ACHN (cell line): Measurements from ENCODE around the gene ZNF71.

Experiments used
- DNase-seq: peaks from one replicate; pipeline ENCODE4 v3.0.0-alpha.2; 2015
- in situ Hi-C: cut with HindIII; loops from 2 replicates; pipeline ENCODE4 v1.10.0; 2017; ENCODE audit warnings: low sequenced_read_pairs, low pct_ligation_motif_present, low pct_unique_long_range_greater_than_20kb

ZNF71 gene

DNA sequence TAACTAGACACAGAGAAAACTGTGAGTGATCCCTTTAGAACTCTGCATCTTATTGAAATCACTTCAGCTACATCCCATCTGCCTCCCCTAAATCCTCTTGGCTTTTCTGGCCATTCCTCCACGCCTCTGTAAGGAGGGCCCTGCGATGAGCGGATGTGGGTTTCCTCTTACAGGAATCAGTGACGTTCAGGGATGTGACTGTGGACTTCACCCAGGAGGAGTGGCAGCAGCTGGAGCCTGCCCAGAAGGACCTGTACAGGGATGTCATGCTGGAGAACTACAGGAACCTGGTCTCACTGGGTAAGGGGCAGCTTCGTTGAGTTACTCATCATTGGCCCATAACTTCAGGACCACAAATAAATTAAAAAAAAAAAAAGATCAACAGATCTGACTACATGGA is 18.5 kb downstream of the ZNF71 start:
- in situ Hi-C loops: no loop called here
- DNase-seq: no peak

DNA sequence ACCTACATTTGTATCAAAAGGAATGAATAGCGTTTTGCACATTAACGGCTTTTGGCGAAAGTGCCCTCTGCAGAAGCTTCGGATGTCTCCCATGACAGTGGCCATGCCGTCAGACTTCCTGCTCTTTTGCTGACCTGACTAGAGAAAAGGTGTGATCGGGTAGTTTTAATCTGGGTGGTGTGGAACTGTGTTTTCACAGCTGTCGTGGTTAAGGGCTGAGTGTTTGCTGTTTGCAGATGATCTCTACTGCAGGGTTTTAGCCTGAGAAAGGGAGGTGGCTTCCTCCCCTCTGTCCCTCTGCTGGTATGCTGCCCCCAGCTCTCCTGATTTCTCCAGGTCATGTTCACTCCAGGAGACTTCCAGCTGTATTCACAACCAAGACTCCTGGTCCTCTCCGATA is 22.4 kb downstream of the ZNF71 start:
- in situ Hi-C loops: no loop called here
- DNase-seq: no peak

GRCh38 chr19:56619121-56619520 is 24.0 kb downstream of the ZNF71 start:
- DNase-seq: no peak
- in situ Hi-C loops: no loop called here

- in situ Hi-C loops: no loop called here
- no peak for DNase-seq
These were observed 27.3 kb downstream of the ZNF71 start for GRCh38 chr19:56622374-56622773.

- in situ Hi-C loops: no loop called here
- no peak for DNase-seq
These were observed 27.9 kb downstream of the ZNF71 start for GRCh38 chr19:56623006-56623405.

- in situ Hi-C loops: no loop called here
- no peak for DNase-seq
These were observed 30.6 kb downstream of the ZNF71 start for GRCh38 chr19:56625708-56626107.

DNA sequence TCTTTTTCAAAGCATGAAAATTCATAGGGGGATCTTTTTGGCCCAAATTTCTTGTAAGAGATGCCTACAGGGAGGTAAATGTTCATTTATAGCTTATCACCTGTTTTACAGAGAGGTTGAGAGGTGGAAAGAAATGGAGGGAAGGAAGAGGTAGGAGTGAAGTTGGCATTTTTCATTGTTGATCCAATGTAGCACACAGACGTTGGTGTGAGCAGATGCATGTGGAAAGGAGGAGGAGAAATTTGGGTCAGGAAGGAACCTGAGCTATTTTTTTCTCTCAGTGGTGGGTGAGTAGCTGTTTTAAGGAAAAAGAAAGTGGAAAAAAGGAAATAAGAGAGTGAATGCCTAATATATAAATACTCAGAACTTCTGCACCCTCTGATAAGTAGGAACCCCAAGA is 37.9 kb downstream of the ZNF71 start:
- in situ Hi-C loops: no loop called here

DNA sequence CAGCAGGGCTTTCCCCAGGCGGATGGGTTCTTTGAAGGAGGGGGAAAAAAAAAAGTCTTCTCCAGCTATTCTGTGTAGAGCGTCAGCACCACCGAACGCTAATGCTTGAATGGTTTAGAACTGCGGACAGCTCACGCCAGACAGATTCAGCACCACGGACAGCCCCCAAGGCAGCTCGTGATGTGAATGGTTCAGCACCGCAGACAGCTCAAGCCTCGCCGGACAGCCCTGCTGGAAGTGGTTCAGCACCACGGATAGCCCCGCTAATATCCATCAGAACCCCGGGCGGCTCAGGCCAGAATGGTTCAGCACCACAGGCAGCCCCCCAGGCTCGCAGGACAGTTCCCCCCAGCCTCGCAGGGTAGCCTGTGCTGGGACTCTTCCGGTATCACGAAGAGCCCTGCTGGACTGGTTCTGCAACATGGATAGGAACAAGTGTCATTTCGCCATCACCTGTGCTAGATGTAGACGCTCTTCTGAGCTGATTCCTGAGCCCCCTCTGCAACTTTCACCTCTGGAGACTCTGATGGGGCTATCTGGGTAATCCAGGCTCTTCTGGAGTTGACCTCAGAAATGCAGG is 43.0 kb downstream of the ZNF71 start:
- DNase-seq: peak; percentile 70
- in situ Hi-C loops: no loop called here

More for the DNA sequence above, 37.9 kb downstream of the ZNF71 start:
- DNase-seq: no peak

DNA sequence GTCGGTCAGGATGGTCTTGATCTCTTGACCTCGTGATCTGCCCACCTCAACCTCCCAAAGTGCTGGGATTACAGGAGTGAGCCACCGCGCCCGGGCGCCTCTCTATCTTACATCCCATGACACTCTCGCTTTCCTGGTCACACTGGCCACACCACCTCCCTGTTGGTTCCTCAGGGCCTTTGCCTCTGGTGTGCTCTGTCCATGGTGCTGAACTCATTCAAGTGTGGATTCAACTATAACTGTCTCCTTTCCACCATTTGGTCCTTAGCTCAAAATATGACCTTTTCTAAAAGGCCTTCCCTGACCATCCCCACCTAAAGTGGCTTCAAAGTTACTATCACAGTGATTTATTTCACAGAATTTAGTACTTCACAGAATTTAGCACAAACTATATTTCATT is 44.1 kb downstream of the ZNF71 start:
- in situ Hi-C loops: no loop called here
- DNase-seq: peak; percentile 12

DNA sequence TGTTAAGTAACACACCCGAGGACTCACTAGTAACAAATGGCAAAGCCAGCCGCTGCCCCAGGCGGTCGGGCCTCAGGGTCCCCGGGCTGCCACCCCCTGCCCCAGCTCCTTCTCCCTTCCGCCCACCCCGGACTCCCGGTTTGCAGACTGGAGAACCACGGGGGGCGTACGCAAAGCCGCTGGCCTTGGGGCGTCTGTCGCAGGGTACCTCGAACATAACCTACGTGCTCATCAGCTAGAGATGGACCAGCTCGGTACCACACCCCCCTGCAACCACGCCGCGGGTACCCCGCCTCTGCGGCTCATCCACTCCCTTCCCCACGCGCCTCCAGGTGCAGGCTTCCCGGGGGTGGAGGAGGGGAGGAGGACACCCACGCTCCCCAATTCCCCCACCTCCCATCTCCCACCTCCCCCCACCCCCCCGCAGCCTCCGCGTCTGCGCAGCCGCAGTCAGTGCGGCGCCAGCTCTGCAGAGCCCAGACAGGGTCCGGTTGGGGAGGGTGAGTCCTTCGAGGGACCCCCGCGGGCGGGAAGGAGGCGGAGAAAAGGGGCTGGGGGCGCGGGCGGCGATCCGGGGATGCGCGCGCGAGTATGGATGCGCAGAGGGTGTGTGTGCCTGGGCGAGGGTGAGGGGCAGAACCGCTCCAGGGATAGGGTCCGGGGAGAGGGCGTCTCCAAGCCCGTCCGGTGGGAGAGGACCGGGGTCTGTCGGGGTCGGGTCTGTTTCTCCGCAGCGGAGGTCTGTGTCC is 47.8 kb downstream of the ZNF71 start, which contains the start of gene SMIM17:
SMIM17 (plus strand) TSS at position 449 of the 749 bp plus-strand sequence. CDS start 2,509 bp downstream, outside the sequence.
- DNase-seq: no peak
- in situ Hi-C loops: no loop called here

DNA sequence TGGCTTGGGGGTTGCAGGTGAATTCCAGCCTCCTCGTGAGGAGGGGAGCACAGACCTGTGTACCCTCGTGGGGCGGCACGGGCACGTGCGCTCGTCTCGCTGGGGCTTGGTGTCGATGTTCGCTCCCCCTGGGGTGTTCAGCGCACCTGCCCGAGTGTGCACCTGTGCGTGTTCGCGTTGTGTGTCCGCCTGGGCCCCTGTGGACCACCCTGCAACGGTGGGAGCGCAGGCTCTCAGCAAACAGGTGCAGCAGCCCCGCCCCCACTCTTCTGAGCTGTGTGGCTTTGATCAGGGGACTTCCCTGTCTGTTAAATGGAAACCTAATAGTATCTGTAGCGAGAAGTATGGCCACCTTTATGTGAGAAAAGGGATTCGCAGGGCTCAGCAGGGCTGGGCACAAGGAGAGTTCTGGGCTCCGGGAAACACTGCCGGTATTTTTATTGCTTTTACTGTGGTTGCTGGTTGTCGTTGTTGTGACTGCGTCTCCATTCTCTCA is 48.4 kb downstream of the ZNF71 start:
- no peak for DNase-seq
- in situ Hi-C loops: no loop called here

DNA sequence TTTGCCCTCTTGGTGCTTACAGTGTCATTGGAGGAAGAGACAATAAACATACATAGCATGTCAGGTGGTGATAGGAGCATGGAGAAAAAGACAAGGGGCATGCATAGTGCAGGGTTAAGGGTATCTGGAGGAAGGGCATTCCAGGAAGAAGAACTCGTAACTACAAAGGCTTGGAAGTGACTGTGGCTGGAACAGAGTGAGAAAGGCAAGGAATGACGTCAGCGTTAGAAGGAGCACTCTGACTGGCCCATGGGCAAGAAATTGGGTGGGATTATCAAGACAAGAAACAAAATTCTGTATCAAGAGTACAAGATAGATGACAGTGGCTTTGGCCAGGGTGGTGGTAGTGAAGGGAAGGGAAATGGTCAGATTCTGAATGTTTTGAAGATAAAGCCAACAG is 59.0 kb downstream of the ZNF71 start:
- in situ Hi-C loops: no loop called here
- DNase-seq: no peak

DNA sequence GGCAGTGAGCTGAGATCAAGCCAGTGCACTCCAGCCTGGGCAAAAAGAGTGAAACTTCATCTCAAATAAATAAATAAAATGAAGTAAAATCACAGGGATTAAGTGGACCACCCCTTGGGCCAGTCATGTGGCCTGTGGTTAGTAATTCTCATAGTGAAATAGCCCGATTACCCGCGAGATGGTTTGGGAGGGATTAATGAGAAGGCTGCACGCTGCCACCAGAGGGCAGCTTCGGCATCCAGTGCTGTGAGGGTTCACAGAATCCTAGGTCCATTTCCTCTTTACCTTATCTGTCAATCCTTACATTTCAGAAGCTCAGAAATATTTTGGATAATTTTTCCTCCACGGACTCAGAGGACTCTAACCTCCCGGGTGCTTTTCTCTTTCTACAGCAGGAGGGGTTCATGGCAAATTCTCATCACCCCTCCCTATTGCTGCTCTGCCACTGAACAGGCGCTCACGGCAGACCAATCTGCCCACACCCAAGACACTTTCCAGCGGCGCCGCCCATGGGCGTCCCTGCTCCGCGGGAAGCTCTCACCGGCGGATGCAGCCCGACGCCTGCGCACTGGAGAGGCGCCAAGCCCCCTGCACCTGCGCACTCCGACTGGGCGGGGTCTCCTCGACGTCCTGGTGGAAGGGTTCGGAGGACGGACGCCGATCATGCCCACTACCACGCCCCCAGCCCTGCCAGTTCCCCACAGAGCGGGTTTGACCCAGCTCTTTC is 65.4 kb downstream of the ZNF71 start:
- in situ Hi-C loops: no loop called here
- DNase-seq: no peak

- in situ Hi-C loops: no loop called here
These were observed 66.1 kb downstream of the ZNF71 start for GRCh38 chr19:56661248-56661647.

GRCh38 chr19:56663931-56664500 is 68.9 kb downstream of the ZNF71 start:
- no peak for DNase-seq
- in situ Hi-C loops: no loop called here

More at GRCh38 chr19:56661248-56661647, 66.1 kb downstream of the ZNF71 start:
- DNase-seq: no peak

DNA sequence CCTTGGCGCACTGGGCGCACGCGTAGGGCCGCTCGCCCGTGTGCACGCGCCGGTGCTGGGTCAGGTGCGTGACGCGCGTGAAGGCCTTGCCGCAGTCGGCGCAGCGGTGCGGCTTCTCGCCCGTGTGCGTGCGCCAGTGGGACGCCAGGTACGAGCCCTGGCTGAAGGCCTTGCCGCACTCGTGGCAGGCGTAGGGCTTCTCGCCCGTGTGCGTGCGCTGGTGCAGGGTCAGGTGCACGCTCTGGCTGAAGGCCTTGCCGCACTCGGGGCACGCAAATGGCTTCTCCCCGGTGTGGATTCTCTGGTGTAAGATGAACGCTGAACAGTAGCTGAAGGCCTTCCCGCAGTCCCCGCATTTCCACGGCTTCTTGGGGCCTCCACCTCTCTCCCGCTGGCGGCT is 69.4 kb downstream of the ZNF71 start:
- in situ Hi-C loops: no loop called here
- DNase-seq: no peak

- no peak for DNase-seq
- in situ Hi-C loops: no loop called here
These were observed 72.3 kb downstream of the ZNF71 start for GRCh38 chr19:56667311-56667870.

DNA sequence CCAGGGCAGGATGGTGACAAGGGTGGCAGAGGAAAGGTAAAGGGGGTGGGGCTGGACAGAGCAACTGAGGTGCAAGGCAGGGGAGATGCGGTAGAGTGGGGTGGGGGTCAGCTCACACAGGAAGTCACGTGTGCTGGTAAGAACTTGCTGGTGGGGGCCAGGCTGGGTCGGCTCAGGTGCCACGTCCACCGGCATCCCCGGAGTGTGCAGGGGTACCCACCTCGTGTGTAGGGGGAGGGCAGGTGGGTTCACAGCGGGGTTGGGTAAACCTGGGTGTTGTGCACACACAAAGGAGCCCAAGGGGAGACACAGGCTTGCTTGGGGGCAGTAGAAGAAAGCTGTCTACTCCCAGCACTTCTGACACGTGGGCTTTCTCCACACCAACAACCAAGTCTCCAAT is 73.6 kb downstream of the ZNF71 start:
- no peak for DNase-seq

More for the DNA sequence above, 73.6 kb downstream of the ZNF71 start:
- in situ Hi-C loops: no loop called here
